ENCODE measurements around the gene SURF1.
"Not testable (repeated sequence)": the region's sequence is repeated elsewhere in the genome, so short reads cannot be mapped to it uniquely, and the experiment has no call there.

The SURF1 gene

DNA sequence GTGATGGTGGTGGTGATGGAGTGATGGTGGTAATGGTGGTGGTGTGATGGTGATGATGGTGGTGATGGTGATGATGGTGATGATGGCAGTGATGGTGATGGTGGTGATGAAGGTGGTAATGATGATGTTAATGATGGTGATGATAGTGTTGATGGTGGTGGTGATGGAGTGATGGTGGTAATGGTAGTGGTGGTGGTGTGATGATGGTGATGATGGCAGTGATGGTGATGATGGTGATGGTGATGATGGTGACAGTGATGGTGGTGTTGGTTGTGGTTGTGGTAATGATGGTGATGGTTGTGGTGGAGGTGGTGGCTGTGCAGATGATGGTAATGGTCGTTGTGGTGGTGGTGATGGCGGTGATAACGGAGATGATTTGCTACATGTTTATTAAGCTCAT lies 27.2 kb upstream of the SURF1 start:
- no peak for DNase-seq

DNA sequence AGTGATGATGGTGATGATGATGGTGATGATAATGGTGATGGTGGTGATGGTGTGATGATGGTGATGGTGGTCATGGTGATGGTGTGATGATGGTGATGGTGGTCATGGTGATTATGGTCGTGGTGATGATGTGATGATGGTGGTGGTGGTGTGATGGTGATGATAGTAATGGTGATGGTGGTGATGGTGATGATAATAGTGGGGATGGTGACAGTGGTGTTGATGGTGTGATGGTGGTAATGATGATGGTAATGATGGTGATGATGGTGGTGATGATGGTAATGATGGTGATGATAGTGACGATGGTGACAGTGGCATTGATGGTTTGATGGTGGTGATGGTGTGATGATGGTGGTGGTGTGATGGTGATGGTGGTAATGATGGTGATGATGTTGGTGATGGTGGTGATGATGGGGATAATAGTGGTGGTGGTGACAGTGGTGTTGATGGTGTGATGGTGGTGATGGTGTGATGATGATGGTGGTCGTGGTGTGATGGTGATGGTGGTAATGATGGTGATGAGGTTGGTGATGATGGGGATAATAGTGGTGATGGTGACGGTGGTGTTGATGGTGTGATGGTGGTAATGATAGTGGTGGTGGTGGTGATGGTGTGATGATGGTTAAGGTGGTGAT lies 26.3 kb upstream of the SURF1 start:
- DNase-seq: no peak

- no peak for DNase-seq
Measured at GRCh38 chr9:133380734-133381133, 24.4 kb upstream of the SURF1 start.

- DNase-seq: no peak
Measured at GRCh38 chr9:133379153-133380086, 23.1 kb upstream of the SURF1 start.

DNA sequence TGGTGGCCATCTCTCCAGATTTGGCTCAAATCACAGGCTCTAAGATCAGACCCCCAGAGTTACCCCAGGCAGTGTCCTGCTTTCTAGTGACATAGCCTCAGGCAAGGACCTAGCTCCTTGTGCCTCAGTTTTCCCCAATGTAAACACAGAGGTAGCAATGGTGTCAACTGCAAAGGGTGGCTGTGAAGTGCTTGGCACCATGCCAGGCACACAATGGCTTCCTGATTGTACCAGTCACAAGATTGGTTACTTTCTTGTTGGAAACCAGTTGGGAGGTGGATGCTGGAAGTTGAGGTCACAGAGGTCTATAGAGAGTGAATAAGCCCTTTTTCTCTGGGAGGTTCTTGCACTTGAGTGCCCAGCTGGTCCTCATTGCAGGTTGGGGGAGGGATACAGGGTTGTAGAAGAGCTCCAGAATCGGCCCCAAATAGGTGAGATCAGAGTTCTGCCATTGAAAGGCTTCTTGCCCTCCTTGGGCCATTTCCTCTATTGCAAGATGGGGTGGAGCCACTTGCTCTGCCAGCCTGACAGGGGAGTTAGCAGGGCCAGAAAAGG lies 22.2 kb upstream of the SURF1 start:
- DNase-seq: no peak

DNA sequence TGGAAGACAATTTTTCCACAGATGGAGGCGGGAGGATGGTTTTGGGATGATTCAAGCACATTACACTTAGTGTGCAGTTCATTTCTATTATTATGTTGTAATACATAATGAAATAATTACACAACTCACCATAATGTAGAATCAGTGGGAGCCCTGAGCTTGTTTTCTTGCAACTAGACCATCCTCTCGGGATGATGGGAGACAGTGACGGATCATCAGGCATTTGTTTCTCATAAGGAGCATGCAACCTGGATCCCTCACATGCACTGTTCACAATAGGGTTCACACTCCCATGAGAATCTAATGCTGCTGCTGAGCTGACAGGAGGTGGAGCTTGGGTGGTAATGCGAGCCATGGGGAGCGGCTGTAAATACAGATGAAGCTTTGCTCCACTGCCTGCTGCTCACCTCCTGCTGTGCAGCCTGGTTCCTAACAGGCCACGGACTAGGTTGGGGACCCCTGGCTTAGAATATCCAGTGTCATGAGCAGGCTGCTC lies 21.5 kb upstream of the SURF1 start:
- DNase-seq: no peak

DNA sequence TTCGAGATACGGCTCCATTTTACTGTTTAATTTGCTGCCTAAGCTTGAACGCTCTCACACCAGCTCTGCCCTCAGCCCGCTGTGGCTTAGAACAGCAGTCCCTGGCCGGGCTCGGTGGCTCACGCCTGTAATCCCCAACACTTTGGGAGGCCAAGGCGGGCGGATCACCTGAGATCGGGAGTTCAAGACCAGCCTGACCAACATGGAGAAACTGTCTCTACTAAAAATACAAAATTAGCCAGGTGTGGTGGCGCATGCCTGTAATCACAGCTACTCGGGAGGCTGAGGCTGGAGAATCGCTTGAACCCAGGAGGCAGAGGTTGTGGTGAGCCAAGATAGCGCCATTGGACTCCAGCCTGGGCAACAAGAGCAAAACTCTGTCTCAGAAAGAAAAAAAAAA lies 21.0 kb upstream of the SURF1 start:
- not testable (repeated sequence) for DNase-seq

- peak; percentile 50 to 86 for DNase-seq
Measured at GRCh38 chr9:133375724-133376654, 19.7 kb upstream of the SURF1 start, which contains the start of the genes STKLD1 and SURF4. TSS of gene STKLD1 (plus strand) at chr9:133376366. CDS start at chr9:133376474, 108 bp downstream. TSS of gene SURF4 (minus strand) at chr9:133376060. CDS start at chr9:133375969, 91 bp downstream.

DNA sequence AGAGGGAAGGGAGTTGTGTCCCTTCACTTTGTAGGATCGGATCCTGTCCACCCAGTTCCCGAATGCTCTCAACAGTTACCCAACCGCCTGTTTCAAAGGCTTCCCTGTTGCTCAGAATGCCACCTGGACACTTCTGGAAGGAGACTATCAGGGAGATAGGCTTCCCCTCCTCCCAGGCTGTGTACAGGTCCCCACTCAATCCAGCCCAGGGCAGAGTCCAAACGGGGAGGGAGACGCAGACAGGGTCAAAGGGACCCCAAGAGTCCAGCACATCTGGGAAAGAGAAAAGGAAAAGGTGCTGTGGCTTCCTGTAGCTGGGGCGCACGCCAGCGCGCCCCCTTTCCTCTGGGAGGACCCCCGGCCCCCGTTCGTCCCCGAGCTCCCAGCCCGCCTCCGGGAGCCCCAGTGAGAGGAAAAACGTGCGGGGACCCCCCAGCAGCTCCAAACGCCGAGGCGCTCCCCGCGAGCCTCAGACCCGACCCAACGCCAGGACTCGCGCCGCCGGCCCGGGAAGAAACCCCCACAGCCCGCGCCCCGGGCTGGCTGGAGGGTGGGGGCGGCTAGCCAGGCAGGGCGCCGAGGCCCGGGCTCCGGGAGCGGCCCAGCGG lies 18.9 kb upstream of the SURF1 start:
- DNase-seq: no peak

DNA sequence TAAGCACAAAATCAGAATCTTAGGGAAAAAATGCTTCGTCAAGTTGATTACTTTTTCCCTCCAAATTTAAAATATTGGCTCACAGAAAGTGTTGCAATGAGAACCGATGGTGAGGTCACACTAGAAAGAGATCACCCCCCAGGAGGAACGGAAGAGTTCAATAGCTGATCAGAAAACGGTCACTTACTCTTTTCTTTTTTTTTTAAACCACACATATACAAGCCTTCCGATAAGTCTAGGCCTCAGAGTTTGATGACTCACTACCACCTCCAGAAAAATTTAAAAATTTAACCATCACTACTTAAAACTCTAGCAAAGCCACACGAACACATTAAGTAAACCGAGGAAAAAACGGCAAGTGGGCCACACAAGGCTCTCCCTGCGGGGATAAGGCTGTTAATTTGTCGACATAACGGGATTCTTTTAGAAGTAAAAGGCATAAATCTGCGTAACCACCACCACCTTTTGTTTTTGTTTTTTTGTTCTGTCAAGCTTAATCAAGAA lies 18.4 kb upstream of the SURF1 start:
- no peak for DNase-seq

GRCh38 chr9:133372144-133372543 lies 15.9 kb upstream of the SURF1 start:
- DNase-seq: no peak

- no peak for DNase-seq
Measured at GRCh38 chr9:133371261-133371711, 15.0 kb upstream of the SURF1 start.

GRCh38 chr9:133370685-133371084 lies 14.4 kb upstream of the SURF1 start:
- no peak for DNase-seq

DNA sequence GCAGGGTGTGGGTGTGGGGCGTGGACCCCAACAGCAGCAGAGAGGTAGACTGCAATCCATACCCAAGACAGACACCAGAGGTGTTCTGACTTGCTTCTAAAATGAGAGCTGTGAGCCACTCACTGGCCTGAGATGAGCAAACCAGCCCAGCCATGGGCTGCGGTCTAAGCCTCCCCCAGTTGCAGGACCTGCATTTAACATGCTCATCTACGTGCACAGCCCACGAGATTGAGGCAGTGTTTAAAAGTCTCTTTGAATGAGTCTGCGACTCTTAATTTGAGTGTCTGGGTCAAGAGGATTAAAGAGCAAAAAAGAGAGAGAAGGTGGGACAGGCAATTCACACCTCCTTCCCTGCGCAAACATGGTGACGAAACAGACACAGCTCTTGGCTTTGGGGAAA lies 13.6 kb upstream of the SURF1 start:
- DNase-seq: no peak

DNA sequence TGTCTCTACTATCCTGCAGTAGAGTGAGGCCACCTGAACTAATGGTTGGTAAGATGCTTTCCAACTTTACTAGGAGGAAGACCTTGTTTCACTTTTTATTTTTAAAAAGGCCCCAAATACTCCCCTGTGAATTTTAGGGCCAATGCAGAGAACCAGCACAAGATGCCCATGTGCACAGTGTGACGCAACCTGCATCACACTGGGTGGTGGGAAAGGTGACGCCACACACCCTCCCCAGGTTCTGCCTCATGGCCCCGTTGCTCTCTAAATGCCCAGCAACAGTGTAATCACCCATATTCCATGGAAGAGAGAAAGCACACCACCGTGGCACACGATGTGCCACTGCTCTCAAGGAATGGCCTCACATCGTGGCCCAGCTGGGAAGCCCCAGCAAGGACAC lies 13.1 kb upstream of the SURF1 start:
- no peak for DNase-seq

- DNase-seq: no peak
Measured at GRCh38 chr9:133368249-133368881, 12.1 kb upstream of the SURF1 start.

DNA sequence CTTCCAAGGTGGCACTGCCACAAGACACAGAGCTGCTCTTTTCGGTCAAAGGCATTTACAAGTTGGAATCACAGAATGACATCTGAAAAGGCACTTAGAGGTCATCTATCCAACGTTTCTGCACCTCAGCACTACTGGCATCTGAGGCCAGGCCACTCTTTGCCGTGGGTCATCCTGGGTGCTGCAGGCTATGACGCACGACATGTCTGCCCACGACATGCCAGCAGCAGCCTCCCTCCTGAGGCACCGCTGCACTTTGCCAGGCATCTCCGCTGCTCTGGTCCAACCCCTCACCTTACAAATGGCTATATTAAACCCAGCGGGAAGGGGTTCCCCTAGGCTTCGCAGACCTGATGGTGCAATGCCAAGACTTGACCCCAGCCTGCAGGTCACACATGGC lies 11.5 kb upstream of the SURF1 start:
- DNase-seq: no peak

DNA sequence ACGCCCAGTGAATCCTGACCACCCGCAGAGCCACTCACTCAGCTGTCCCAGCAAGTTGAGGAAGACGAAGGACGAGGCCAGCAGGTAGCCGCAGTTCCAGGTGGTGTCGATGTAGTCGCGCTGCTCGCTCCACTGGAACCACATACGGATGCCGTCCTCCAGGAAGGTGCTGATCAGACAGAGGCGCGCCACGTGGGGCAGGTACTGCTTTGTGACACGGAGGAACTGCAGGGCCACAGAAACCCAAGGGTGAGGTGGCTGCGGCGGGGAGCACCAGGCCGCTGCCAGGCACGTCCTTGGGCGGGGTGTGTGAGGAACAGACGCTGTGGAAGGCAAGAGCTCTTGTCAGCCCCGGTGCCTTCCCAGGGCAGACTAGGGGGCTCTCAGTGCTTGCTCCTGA lies 10.9 kb upstream of the SURF1 start:
- no peak for DNase-seq

GRCh38 chr9:133366435-133366834 lies 10.1 kb upstream of the SURF1 start:
- DNase-seq: no peak

GRCh38 chr9:133362359-133363044 lies 6.2 kb upstream of the SURF1 start:
- DNase-seq: no peak
